Activated CD8-positive, alpha-beta memory T cell treated with anti-CD3 and anti-CD28 coated beads, Interleukin-2, amount 50 U/mL, for 1 hour (primary cell): ENCODE data around the gene GGA1.
"Not testable (repeated sequence)": the region's sequence is repeated elsewhere in the genome, so short reads cannot be mapped to it uniquely, and the experiment has no call there.

Experiments used
- DNase-seq: peaks from one replicate; pipeline ENCODE4 v3.0.0-alpha.2; 2020; ENCODE audit errors: extremely low read depth

GGA1 gene

GRCh38 chr22:37650463-37651136, 42.0 kb downstream of the GGA1 start:
- DNase-seq: no peak

DNA sequence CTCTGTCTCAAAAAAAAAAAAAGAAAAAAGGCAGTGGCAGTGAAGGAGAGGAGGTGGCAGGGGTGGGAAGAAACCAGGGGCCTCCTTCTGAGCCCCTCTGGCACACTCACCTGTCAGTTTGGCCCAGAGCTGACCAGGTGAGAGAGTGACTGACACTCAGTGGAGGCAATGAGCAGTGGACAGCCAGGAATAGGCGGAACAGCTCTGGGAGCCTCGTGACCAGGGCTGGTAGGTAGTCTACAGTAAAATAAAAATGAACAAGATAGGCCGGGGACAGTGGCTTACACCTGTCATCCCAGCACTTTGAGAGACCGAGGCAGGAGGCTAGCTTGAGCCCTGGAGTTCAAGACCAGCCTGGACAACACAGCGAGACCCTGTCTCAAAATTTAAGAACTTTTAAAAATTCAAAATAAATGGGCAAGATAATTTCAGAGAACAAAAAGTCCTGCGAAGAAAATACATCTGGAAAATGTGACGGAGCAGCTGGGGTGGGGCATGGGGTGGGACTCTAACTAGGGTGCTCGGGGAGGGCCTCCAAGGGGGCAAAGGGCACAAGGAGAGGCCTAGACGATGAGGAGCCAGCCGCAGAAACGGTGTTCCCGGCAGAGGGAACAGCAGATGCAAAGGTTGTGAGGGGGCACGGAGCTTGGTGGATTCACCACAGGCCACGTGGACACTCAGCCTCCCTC, 46.1 kb downstream of the GGA1 start:
- no peak for DNase-seq

- no peak for DNase-seq
These were observed 46.6 kb downstream of the GGA1 start for GRCh38 chr22:37655252-37655563.

- DNase-seq: not testable (repeated sequence)
These were observed 47.9 kb downstream of the GGA1 start for GRCh38 chr22:37656583-37656982.

- DNase-seq: no peak
These were observed 49.0 kb downstream of the GGA1 start for GRCh38 chr22:37657590-37658132.

- peak; percentile 91 for DNase-seq
These were observed 49.8 kb downstream of the GGA1 start, which contains the start of gene PDXP for GRCh38 chr22:37658133-37659065. Gene PDXP (plus strand): TSS chr22:37658723. CDS start chr22:37658783, 60 bp downstream.

GRCh38 chr22:37659066-37659896, 50.6 kb downstream of the GGA1 start:
- DNase-seq: no peak

- no peak for DNase-seq
These were observed 51.5 kb downstream of the GGA1 start for GRCh38 chr22:37659897-37660708.

DNA sequence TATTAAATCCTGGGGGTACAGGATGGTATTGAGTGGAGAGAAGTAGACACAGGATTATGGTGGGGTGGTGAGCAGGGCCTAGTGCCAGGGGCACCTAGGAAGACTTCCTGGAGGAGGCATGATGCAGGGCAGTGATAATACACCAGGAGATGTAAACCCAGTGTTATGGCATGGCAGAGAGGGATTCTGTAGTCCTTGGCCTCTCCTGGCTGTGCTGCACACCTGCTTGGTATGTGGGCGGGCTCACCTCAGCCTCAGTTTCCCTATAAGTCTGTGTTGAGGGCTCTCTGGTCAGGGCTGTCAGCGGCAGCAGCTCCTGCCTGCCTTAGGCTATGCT, 52.0 kb downstream of the GGA1 start:
- no peak for DNase-seq

DNA sequence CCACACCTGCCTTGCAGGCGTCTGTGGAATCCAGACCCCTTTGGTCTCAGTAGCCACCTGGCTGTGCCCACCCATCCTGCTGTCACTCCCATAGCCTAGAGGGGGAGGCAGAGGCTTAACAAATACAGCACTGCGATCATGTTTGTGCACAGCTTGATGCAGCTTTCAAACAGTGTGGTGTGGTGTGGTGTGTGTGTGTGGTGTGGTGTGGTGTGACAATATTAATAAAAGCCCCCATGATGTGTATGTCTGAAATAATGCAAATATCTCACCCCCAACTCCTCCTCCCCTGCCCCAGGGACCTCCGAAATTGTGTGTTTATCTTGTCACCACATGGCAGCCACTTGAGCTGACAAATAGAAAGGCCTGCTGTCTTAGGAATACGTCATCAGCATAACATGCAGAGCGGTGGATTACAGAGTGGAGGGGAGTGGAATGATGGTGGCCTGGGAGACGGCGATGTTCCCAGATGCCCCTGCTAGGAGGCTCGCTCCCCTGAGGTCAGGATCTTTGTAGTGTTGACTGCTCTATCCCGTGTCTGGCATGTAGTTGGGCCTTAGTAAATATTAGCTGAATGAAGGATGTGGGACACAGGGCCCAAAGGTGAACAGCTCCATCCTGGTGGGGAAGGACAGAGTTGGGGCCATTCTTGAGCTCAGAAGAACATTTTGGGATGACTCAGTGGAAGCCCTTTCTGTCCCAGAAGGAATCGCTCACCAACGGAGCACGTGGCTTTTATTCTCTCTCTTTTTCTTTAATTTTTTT, 52.7 kb downstream of the GGA1 start:
- DNase-seq: no peak

DNA sequence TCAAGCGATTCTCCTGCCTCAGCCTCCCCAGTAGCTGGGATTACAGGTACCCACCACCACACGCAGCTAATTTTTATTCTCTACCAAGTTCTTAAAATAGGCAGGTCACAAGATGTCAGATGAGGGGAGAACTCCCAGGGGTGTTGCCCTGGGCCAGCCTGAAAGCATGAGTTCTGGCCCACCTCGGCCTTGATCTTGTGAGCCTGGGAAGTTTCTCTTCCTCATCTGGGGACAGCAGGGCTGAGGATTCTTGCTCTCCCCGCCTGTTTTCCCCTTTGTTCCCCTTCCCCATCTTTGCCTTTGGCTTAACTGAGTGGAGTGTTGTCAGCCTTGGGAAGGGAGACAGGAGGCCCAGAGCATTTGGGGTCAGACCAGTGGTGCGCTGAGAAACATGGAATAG, 53.4 kb downstream of the GGA1 start:
- no peak for DNase-seq

- DNase-seq: no peak
These were observed 55.0 kb downstream of the GGA1 start for GRCh38 chr22:37663521-37664140.

DNA sequence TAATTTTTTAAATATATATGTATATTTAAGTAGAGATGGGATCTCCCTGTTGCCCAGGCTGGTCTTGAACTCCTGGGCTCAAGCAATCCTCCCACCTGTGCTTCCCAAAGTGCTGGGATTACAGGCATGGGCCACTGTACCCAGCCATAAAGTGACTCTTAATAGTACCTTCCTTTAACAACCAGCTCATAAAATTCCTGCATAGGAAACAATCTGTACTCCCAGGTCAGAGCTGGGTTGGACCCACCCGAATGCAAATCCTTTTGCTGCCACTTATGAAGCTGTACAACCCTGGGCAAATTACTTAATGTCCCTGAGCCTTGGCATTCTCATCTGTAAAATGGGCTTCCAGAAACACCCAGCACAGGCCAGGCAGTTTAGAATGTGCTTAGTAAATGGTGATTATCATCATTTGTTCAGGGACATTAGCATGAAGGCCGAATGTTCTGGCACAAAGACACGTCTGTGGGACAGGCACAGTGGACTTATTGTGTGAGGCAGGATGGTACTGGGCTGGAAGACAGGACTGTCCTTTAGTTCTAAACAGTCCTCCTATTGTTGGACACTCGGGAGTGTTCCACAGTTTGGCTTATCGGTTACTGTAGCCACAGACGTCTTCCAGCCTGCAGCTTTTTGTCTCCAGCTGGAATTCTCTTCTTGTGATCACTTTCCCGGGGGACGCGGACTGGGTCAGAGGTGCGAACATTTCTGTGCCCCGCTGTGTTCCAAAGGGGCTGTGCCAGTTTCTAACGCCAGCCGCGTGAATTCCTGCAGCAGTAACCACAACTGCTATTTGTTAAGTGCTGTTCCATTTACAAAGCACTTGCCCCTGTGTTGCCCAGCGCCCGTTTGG, 55.8 kb downstream of the GGA1 start:
- no peak for DNase-seq

DNA sequence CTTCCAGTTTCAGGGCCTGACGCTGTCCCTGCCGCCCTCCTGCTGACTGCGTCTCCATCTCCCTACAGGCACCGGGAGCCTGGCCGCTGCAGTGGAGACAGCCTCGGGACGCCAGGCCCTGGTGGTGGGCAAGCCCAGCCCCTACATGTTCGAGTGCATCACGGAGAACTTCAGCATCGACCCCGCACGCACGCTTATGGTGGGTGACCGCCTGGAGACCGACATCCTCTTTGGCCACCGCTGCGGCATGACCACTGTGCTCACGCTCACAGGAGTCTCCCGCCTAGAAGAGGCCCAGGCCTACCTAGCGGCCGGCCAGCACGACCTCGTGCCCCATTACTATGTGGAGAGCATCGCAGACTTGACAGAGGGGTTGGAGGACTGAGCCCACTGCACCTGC, 56.9 kb downstream of the GGA1 start:
- no peak for DNase-seq

GRCh38 chr22:37669586-37669985, 61.0 kb downstream of the GGA1 start:
- DNase-seq: no peak

DNA sequence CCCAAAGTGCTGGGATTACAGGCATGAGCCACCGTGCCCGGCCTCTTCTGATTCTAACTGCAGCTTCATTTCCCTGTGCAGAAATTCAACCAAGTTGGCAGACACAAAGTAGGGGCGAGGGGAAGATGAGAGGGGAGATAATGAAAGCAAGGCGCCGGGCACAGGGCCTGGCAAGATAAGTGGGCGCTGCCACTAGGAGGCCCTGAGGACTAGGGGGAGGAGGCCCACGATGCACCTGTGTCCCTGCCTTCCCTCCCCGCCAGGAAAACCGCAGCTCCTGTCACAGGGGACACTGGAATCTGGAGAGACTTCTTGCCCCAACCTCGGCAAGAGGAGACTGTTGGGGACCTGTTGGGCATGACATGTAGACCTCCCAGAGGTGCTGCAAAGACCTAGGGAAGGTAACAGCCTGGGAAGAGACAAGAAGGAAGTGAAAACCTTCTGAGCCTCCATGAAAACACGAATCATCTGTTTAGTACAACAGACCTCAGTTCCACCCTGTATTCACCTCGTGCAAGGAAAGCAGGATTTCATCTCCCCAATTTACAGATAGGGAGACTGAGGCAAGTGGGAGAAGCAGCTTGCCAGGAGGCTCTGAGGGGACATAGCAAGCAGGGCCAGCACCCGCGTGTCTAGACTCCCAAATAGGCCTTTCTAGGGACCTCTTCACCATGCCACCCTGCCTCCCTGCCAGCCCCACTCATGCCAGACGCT, 63.7 kb downstream of the GGA1 start:
- no peak for DNase-seq

GRCh38 chr22:37672920-37673455, 64.4 kb downstream of the GGA1 start:
- DNase-seq: no peak

DNA sequence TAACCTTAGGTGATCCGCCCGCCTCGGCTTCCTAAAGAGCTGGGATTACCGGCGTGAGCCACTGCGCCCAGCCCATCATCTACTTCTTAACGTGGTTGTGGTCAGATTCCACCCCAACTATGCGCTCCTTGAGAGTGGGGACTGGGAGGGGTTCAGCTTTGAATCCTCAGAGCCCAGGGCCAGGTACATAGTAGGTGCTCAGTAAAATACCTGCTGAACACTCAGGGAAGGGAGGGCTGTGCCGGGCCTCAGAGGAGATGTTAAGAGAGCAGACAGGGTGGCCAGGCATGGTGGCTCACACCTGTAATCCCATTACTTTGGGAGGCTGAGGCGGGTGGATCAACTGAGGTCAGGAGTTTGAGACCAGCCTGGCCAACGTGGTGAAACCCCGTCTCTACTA, 65.6 kb downstream of the GGA1 start:
- no peak for DNase-seq
